ENCODE data around the gene SLC19A2. TPM values are rescaled to one million over a fixed set of nuclear protein-coding genes. Genes with fewer than 3 reads are reported as not detected.

The SLC19A2 gene
- polyA plus RNA-seq, 1 donor (not counting 4 experiments of a cell fraction or from before 2014, with no cell fraction given) = 11.9 TPM

DNA sequence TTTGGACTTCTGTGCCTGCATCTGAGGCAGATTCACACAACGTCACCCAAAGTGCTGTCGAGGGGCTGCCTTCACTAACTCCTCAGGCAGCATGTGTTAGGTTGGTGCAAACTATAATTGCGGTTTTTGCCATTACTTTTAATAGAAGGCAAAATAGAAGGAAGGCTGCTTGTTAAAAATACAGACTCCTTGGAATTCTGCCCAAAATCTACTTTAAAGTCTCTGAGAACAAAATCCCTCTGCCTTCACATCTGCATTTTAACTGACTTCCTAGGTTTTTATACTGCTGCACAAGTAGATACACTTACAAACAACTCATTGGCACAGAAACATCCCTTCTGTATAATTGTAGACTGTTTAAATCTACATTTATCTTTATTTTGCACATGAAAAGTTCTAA, 41.3 kb upstream of the SLC19A2 start:
- Histone ChIP-seq H3K4me3 (ENCODE audit: control insufficient read depth in 2 of 3, extremely low read depth in 1 of 3, insufficient read depth in 2 of 3, low read depth in 1 of 3, low read length in 3 of 3) (no peak overlapping the region), H3K9me3 (ENCODE audit: control insufficient read depth, low read depth, low read length) (no peaks in the 10 kb centered on the region), H3K27ac (ENCODE audit: control insufficient read depth, insufficient read depth, low read length) (no peak overlapping the region), H3K4me2 (ENCODE audit: control insufficient read depth, extremely low read depth, insufficient read depth, low read depth, low read length) (no peak overlapping the region), H3K4me1 (ENCODE audit: control insufficient read depth, extremely low read depth, insufficient read depth, low read length) (peaks cover 32% of the 10 kb centered on the region), H3K36me3 (ENCODE audit: control insufficient read depth in 2 of 2, extremely low read depth in 1 of 2, insufficient read depth in 2 of 2, low read length in 2 of 2) (no peaks in the 10 kb centered on the region), H3K9ac (ENCODE audit: control insufficient read depth, extremely low read depth, insufficient read depth, low read length) (no peak overlapping the region), H3K27me3 (ENCODE audit: control insufficient read depth, extremely low read depth, insufficient read depth, low read length) (no peaks in the 10 kb centered on the region), H3K79me2 (ENCODE audit: control insufficient read depth, insufficient read depth, low read length) (no peaks in the 10 kb centered on the region), H2AFZ (ENCODE audit: control insufficient read depth, low read length) (no peak overlapping the region), H4K20me1 (ENCODE audit: control insufficient read depth, extremely low read depth, insufficient read depth, low read length) (no peaks in the 10 kb centered on the region), H3K9me1 (ENCODE audit: control insufficient read depth, extremely low read depth, insufficient read depth, low read length) (no peaks in the 10 kb centered on the region)
- no peak for TF ChIP-seq EZH2 (IDR thresholded peaks at IDR 0.05; ENCODE audit: low read length)
- TF ChIP-seq, protein P1, sequence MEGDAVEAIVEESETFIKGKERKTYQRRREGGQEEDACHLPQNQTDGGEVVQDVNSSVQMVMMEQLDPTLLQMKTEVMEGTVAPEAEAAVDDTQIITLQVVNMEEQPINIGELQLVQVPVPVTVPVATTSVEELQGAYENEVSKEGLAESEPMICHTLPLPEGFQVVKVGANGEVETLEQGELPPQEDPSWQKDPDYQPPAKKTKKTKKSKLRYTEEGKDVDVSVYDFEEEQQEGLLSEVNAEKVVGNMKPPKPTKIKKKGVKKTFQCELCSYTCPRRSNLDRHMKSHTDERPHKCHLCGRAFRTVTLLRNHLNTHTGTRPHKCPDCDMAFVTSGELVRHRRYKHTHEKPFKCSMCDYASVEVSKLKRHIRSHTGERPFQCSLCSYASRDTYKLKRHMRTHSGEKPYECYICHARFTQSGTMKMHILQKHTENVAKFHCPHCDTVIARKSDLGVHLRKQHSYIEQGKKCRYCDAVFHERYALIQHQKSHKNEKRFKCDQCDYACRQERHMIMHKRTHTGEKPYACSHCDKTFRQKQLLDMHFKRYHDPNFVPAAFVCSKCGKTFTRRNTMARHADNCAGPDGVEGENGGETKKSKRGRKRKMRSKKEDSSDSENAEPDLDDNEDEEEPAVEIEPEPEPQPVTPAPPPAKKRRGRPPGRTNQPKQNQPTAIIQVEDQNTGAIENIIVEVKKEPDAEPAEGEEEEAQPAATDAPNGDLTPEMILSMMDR (optimal IDR thresholded peaks at IDR 0.05 in 1 of 3, IDR thresholded peaks at IDR 0.05 in 1 of 3, conservative IDR thresholded peaks at IDR 0.05 in 1 of 3; ENCODE audit: extremely low read depth in 1 of 3, insufficient read depth in 2 of 3, low read length in 3 of 3) = no peak
- dilution Hi-C loops (cut with MboI; ENCODE audit: extremely low pct_ligation_motif_present, low sequenced_read_pairs) = no loop called here
- DNase-seq (ENCODE audit: low read depth, low spot score) (no peak), FAIRE-seq (no peak)

GRCh38 chr1:169526120-169526832, 40.5 kb upstream of the SLC19A2 start:
- Histone ChIP-seq H3K79me2 (ENCODE audit: control insufficient read depth, insufficient read depth, low read length) (no peaks in the 10 kb centered on the region), H3K9me1 (ENCODE audit: control insufficient read depth, extremely low read depth, insufficient read depth, low read length) (no peaks in the 10 kb centered on the region), H3K9ac (ENCODE audit: control insufficient read depth, extremely low read depth, insufficient read depth, low read length) (no peak overlapping the region), H3K9me3 (ENCODE audit: control insufficient read depth, low read depth, low read length) (no peaks in the 10 kb centered on the region), H3K4me1 (ENCODE audit: control insufficient read depth, extremely low read depth, insufficient read depth, low read length) (peaks cover 32% of the 10 kb centered on the region), H2AFZ (ENCODE audit: control insufficient read depth, low read length) (no peak overlapping the region), H4K20me1 (ENCODE audit: control insufficient read depth, extremely low read depth, insufficient read depth, low read length) (no peaks in the 10 kb centered on the region), H3K4me2 (ENCODE audit: control insufficient read depth, extremely low read depth, insufficient read depth, low read depth, low read length) (no peak overlapping the region), H3K4me3 (ENCODE audit: control insufficient read depth in 2 of 3, extremely low read depth in 1 of 3, insufficient read depth in 2 of 3, low read depth in 1 of 3, low read length in 3 of 3) (no peak overlapping the region), H3K36me3 (ENCODE audit: control insufficient read depth in 2 of 2, extremely low read depth in 1 of 2, insufficient read depth in 2 of 2, low read length in 2 of 2) (no peaks in the 10 kb centered on the region), H3K27me3 (ENCODE audit: control insufficient read depth, extremely low read depth, insufficient read depth, low read length) (no peaks in the 10 kb centered on the region), H3K27ac (ENCODE audit: control insufficient read depth, insufficient read depth, low read length) (no peak overlapping the region)
- TF ChIP-seq, protein P1 (optimal IDR thresholded peaks at IDR 0.05 in 1 of 3, IDR thresholded peaks at IDR 0.05 in 1 of 3, conservative IDR thresholded peaks at IDR 0.05 in 1 of 3; ENCODE audit: extremely low read depth in 1 of 3, insufficient read depth in 2 of 3, low read length in 3 of 3) = no peak
- TF ChIP-seq EZH2 (IDR thresholded peaks at IDR 0.05; ENCODE audit: low read length) = no peak
- dilution Hi-C loops (cut with MboI; ENCODE audit: extremely low pct_ligation_motif_present, low sequenced_read_pairs) = no loop called here
- no peak for FAIRE-seq
- DNase-seq (ENCODE audit: low read depth, low spot score) = no peak

Measured in keratinocyte (primary cell).